Epithelial cell of esophagus (primary cell): ENCODE data around the gene AKAP8.

Experiments
- DNase-seq: peaks from one replicate; pipeline ENCODE4 v3.0.0; 2010; ENCODE audit warnings: low read depth
- H3K4me3 ChIP-seq: 2 replicates; pipeline ENCODE4 v1.5.1; 2011; ENCODE audit warnings: mild to moderate bottlenecking, low read length, control low read depth
- TF ChIP-seq, protein P1 (sequence below): IDR thresholded peaks from 2 replicates; pipeline ENCODE4 v1.5.1; 2011; ENCODE audit warnings: low read depth, mild to moderate bottlenecking, low read length, control low read depth, inconsistent platforms; ENCODE audit not compliant: insufficient read depth; ENCODE audit errors: missing control alignments

Gene AKAP8

DNA sequence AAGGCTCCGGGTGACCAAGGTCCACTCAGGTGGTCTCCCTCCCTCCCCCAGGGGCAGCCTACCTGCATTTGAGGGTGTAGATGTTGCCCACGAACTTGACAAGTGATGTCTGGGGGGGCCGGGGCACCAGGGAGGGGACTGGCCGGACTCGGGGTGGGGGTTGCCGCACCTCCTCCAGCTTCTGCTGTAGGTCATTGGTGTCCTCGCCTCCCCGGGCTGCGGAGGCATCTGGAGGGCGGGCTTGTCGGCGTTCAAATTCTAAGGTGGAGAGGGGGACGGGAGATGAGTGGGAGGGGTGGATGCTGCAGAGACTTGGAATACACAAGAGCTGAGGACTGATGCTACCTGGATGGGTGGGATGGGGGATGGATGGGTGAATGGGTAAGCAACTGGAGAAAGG, 44.5 kb upstream of the AKAP8 start:
- DNase-seq = no peak
- H3K4me3 ChIP-seq = no peak overlapping the region

DNA sequence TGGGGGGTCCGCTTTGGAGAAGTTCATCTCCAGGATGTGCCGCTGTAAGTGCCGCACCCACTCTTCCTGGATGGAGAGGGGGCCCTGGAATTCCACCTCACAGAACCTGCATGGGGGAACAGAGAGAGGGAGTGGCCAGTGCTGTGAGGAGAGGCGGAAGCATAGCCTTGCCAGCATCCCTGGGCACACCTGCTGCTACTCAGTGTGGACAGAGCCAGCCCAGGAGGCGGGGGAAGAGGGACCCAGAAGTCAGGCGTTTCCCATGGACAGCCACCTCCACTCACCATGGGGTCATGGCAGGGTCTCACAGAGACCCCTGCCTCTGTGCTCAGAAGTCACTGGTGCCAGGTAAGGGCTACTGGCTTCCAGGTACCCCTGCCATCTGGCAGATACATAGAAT, 43.5 kb upstream of the AKAP8 start:
- TF ChIP-seq, protein P1, sequence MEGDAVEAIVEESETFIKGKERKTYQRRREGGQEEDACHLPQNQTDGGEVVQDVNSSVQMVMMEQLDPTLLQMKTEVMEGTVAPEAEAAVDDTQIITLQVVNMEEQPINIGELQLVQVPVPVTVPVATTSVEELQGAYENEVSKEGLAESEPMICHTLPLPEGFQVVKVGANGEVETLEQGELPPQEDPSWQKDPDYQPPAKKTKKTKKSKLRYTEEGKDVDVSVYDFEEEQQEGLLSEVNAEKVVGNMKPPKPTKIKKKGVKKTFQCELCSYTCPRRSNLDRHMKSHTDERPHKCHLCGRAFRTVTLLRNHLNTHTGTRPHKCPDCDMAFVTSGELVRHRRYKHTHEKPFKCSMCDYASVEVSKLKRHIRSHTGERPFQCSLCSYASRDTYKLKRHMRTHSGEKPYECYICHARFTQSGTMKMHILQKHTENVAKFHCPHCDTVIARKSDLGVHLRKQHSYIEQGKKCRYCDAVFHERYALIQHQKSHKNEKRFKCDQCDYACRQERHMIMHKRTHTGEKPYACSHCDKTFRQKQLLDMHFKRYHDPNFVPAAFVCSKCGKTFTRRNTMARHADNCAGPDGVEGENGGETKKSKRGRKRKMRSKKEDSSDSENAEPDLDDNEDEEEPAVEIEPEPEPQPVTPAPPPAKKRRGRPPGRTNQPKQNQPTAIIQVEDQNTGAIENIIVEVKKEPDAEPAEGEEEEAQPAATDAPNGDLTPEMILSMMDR = no peak
- no peak overlapping the region for H3K4me3 ChIP-seq
- no peak for DNase-seq

More for the DNA sequence above, 44.5 kb upstream of the AKAP8 start:
- TF ChIP-seq, protein P1 = no peak

DNA sequence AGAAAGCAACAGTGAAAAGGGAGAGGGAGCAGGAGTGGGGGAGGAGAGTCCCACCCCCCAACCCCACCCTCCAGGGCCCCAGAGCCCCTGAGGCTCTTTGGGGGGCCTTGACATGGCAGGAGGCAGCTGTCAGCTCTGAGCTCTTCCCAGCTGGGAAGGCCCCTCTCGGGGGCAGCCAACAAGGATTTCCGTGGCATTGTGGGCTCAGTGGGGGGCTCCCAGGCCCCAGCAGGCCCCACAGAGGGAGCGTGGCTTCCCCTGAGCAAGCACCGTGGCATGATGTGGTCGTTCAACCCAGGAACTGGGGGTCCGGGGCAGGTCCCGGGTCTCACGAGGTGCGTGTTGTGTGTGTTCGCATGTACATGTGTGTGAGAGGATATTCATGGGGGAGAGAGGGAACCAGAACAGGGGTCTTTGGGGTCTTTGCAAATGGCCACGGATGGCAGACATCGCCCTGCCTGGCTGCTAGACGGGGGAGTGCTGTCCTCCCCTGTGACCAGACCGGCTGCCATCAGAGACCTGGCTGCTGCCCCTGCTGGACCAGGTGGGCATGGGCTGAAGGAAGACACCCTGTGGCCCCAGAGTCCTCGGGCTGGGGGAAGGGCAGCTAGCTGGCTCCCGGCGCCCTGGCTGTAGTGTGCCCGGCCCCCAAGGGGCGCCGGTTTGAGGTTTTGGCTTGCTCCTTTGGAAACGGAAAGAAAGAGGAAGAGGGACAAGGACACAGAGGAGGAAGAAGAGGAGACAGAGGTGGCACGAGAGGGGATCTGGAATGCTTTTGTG, 42.9 kb upstream of the AKAP8 start:
- no peak for DNase-seq
- H3K4me3 ChIP-seq = no peak overlapping the region
- TF ChIP-seq, protein P1 = no peak

- TF ChIP-seq, protein P1 = no peak
- H3K4me3 ChIP-seq = no peak overlapping the region
- no peak for DNase-seq
These were observed 42.2 kb upstream of the AKAP8 start for GRCh38 chr19:15421721-15422260.

DNA sequence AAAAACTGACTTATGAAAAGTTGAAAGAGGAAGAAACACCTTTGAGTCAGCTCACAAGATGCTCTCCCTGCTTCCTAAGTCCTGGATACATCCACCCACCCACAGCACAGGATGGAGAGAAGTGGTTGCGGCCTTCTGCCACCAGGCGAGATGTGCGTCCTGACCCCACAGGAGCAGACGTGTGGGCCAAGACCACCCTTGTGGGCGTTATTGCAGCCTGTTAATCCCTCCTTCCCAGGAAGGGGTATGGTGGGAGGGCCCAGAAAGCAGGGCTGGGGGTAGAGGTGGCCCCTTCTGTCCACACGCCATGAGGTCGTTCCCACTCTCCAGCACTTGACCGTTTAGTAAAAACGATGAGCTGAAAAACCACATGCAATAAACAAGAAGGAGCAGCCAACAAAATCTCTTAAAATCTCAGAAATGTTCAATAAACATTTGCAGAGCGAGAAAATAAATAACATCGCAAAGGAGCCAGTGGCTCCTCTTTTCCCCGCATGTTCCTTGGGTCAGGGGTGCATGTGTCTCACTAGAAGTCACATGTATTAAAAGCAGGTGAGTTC, 41.6 kb upstream of the AKAP8 start:
- H3K4me3 ChIP-seq = no peak overlapping the region
- no peak for DNase-seq
- TF ChIP-seq, protein P1 = no peak

DNA sequence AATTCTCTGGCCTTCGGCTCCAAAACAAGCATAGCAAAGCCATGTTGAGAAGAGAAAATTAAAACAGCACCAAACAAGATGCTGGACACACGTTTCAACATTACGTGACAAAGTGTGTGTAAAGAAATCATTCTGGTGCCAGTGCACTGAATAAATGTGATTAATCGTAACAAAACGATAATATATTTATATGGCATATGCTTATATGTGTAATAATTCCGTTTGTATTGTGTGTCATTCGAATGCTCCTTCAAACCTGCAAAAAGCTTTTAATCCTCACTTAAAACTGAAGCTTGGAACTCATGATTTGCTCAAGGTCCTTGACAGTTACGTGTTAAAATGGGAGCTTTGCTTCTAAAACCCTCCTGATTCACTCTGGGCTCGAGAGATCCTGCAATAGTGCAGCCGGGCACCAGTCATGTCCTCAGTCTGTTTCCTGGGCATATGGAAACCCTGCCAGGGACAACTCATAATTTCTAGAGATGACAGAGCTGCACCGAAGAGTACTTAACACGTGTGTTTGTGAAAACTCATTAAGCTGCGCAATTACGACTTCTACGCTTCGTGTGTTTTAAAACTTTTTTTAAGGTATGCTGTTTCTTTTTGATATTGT, 39.9 kb upstream of the AKAP8 start:
- DNase-seq = no peak
- TF ChIP-seq, protein P1 = no peak
- peak overlapping the region; percentile 94 for H3K4me3 ChIP-seq
